Tibial nerve (tissue), 4 donors: Measurements from ENCODE around the gene AK8. TPM values are rescaled to one million over a fixed set of nuclear protein-coding genes. Genes with fewer than 3 reads are reported as not detected.

Experiments
- DNase-seq, 2 donors: peaks; one replicate each; pipeline ENCODE4 v3.0.0-alpha.2; 2019; ENCODE audit warnings: low spot score in 2 of 2
- H3K27ac ChIP-seq, 4 donors: fragments of 200-600 bp; sonication (generic) in 3 of 4; one replicate each; pipeline ENCODE4 v1.5.1; 2017 to 2019; ENCODE audit warnings: mild to moderate bottlenecking in 1 of 4
- H3K27me3 ChIP-seq, 2 donors: fragments of 200-600 bp; sonication (generic) in 1 of 2; one replicate each; pipeline versions ENCODE4 v1.5.1 to v1.6.0; 2017 to 2019
- H3K36me3 ChIP-seq, 3 donors: fragments of 200-600 bp; sonication (generic); one replicate each; pipeline ENCODE4 v1.5.1; 2018 to 2019
- H3K4me1 ChIP-seq, 4 donors: fragments of 200-600 bp; sonication (generic) in 3 of 4; one replicate each; pipeline ENCODE4 v1.5.1; 2017 to 2019
- H3K4me3 ChIP-seq, 4 donors: fragments of 200-600 bp; sonication (generic) in 3 of 4; one replicate each; pipeline ENCODE4 v1.5.1; 2017 to 2019; ENCODE audit warnings: mild to moderate bottlenecking in 1 of 4, moderate library complexity in 1 of 4
- H3K9me3 ChIP-seq, 4 donors: fragments of 200-600 bp; sonication (generic) in 3 of 4; one replicate each; pipeline ENCODE4 v1.5.1; 2017 to 2019
- CTCF ChIP-seq, 5 experiments: fragments of 200-600 bp in 3 of 5; fragments of 450-650 bp in 2 of 5; sonication (generic) in 3 of 5; IDR thresholded peaks; one replicate each; pipeline ENCODE4 v1.5.1; 2016 to 2019; ENCODE audit warnings: antibody characterized with exemption in 5 of 5, mild to moderate bottlenecking in 3 of 5, moderate library complexity in 2 of 5
- EP300 ChIP-seq, 2 donors: sonication (generic); formaldehyde crosslinking; IDR thresholded peaks; one replicate each; pipeline ENCODE4 v1.6.1; 2017; ENCODE audit warnings: antibody characterized with exemption in 2 of 2, mild to moderate bottlenecking in 1 of 2
- POLR2A ChIP-seq, 2 donors: fragments of 450-650 bp; IDR thresholded peaks; one replicate each; pipeline ENCODE4 v1.6.1; 2017; ENCODE audit warnings: antibody characterized with exemption in 2 of 2, mild to moderate bottlenecking in 2 of 2, moderate library complexity in 2 of 2
- WGBS, 2 donors: methylation state at CpG; one replicate each; pipeline ENCODE4 v1.1.5; 2018; 5-methylcytosine and 5-hydroxymethylcytosine counted together
- total RNA-seq, 4 donors: library from RNA; depleted of rRNA; stranded (reverse); fragments of >200 nt; gene quantifications; one replicate each; pipeline ENCODE4 v1.1.0, GENCODE V29; 2016

AK8 gene
- total RNA-seq, 4 donors from 2014 or later: 0.30 to 4.3 (median 1.7) TPM

GRCh38 chr9:132854832-132855231 is 23.3 kb downstream of the AK8 start:
- peaks cover 0 to 3% (median 0%) of the 10 kb centered on the region in 3 donors for H3K36me3 ChIP-seq
- no peaks in the 10 kb centered on the region for H3K27me3 ChIP-seq
- WGBS, 2 donors: 87 to 88% methylated on average over 10 of the region's 10 CpGs
- DNase-seq: no peak
- no peak overlapping the region for H3K27ac ChIP-seq
- H3K4me3 ChIP-seq: no peak overlapping the region
- H3K9me3 ChIP-seq: no peaks in the 10 kb centered on the region
- peaks cover 0 to 12% (median 0%) of the 10 kb centered on the region in 4 donors for H3K4me1 ChIP-seq
- TF ChIP-seq POLR2A (IDR thresholded peaks at IDR 0.05) (no peak), EP300 (IDR thresholded peaks at IDR 0.05) (no peak), CTCF (IDR thresholded peaks at IDR 0.05) (no peak)

- Histone ChIP-seq H3K36me3 (peaks cover 0 to 7% (median 0%) of the 10 kb centered on the region in 3 donors), H3K27ac (no peak overlapping the region), H3K27me3 (no peaks in the 10 kb centered on the region), H3K4me1 (peaks cover 0 to 12% (median 0%) of the 10 kb centered on the region in 4 donors), H3K4me3 (no peak overlapping the region), H3K9me3 (no peaks in the 10 kb centered on the region)
- no peak for DNase-seq
- WGBS, 2 donors: 95 to 96% methylated on average over 4 of the region's 4 CpGs
- no peak for TF ChIP-seq CTCF (IDR thresholded peaks at IDR 0.05)
- no peak for TF ChIP-seq POLR2A (IDR thresholded peaks at IDR 0.05)
- no peak for TF ChIP-seq EP300 (IDR thresholded peaks at IDR 0.05)
Measured at GRCh38 chr9:132853482-132853881, 24.6 kb downstream of the AK8 start.

GRCh38 chr9:132849185-132849706 is 28.8 kb downstream of the AK8 start:
- no peaks in the 10 kb centered on the region for H3K4me1 ChIP-seq
- TF ChIP-seq CTCF (IDR thresholded peaks at IDR 0.05) (no peak), EP300 (IDR thresholded peaks at IDR 0.05) (no peak), POLR2A (IDR thresholded peaks at IDR 0.05) (no peak)
- peaks cover 0 to 7% (median 0%) of the 10 kb centered on the region in 3 donors for H3K36me3 ChIP-seq
- no peak overlapping the region for H3K27ac ChIP-seq
- no peak overlapping the region for H3K4me3 ChIP-seq
- no peaks in the 10 kb centered on the region for H3K9me3 ChIP-seq
- H3K27me3 ChIP-seq: no peaks in the 10 kb centered on the region
- no peak for DNase-seq
- 54 to 63% methylated on average over 11 to 12 of the region's 12 CpGs for WGBS, 2 donors

- H3K4me3 ChIP-seq: no peak overlapping the region
- peaks cover 0 to 5% (median 0%) of the 10 kb centered on the region in 3 donors for H3K36me3 ChIP-seq
- H3K9me3 ChIP-seq: no peaks in the 10 kb centered on the region
- H3K27ac ChIP-seq: no peak overlapping the region
- H3K27me3 ChIP-seq: no peaks in the 10 kb centered on the region
- no peak for DNase-seq
- 90% methylated on average over 14 to 15 of the region's 15 CpGs for WGBS, 2 donors
- H3K4me1 ChIP-seq: no peaks in the 10 kb centered on the region
- TF ChIP-seq EP300 (IDR thresholded peaks at IDR 0.05) (no peak), POLR2A (IDR thresholded peaks at IDR 0.05) (no peak), CTCF (IDR thresholded peaks at IDR 0.05) (no peak)
Measured at GRCh38 chr9:132846918-132847515, 31.1 kb downstream of the AK8 start.

DNA sequence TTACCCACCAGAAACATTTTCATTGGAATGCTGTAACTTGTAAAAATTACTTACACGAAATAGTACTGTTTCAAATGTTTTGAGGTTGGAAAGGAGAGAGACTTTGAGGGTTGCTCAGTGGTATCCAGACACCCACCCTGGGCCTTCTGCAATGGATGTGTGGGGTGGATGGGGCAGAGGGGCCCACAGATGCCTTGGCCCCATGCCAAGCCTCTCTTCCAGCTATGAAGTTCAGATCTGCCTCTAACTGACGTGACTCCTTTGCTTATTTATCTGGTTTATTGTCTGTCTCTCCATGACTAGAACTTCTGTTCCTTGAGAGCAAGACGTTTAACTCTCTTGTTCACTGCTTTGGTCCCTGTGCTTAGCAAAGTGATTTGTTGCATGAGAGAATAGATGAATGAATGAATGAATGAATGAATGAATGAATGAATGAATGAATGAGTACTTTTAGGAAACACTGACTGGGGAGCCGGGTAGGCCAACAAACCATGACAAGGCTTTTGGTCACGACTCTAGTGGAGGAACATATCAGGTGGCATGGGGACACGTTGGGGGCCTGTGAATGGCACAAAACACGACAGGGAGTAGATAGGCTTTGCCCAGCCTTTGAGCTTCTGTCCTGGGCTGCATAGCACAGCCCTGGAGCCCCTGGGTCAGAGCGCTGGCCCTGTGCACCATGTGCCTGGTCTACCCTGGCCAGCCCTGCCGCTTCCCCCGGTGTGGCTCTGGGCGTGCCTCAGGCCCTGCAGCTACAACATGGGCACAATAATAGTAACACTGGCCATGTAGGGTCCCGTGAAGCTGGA is 31.8 kb downstream of the AK8 start:
- Histone ChIP-seq H3K4me1 (no peaks in the 10 kb centered on the region), H3K27ac (no peak overlapping the region), H3K4me3 (no peak overlapping the region), H3K27me3 (no peaks in the 10 kb centered on the region), H3K36me3 (peaks cover 0 to 4% (median 0%) of the 10 kb centered on the region in 3 donors), H3K9me3 (no peaks in the 10 kb centered on the region)
- no peak for DNase-seq
- WGBS, 2 donors: 75 to 76% methylated on average over 9 to 12 of the region's 12 CpGs
- TF ChIP-seq EP300 (IDR thresholded peaks at IDR 0.05) (no peak), CTCF (IDR thresholded peaks at IDR 0.05) (no peak), POLR2A (IDR thresholded peaks at IDR 0.05) (no peak)
